Ovary (tissue), 3 donors: ENCODE data around the gene PP2D1.

Experiments
- EP300 ChIP-seq: sonication (generic); formaldehyde crosslinking; IDR thresholded peaks from one replicate; pipeline ENCODE4 v1.6.1; 2017; ENCODE audit warnings: antibody characterized with exemption
- POLR2A ChIP-seq: fragments of 450-650 bp; IDR thresholded peaks from one replicate; pipeline ENCODE4 v1.6.1; 2017; ENCODE audit warnings: antibody characterized with exemption, mild to moderate bottlenecking, moderate library complexity
- TF ChIP-seq, protein P1 (sequence below), 3 donors: fragments of 450-650 bp in 2 of 3; fragments of 200-600 bp in 1 of 3; IDR thresholded peaks; one replicate each; pipeline versions ENCODE4 v1.5.1 to v1.8.0; 2016 to 2022; ENCODE audit warnings: antibody characterized with exemption in 3 of 3, mild to moderate bottlenecking in 1 of 3
- donor health status: DM: no; HTN: no; CAD: no.

DNA sequence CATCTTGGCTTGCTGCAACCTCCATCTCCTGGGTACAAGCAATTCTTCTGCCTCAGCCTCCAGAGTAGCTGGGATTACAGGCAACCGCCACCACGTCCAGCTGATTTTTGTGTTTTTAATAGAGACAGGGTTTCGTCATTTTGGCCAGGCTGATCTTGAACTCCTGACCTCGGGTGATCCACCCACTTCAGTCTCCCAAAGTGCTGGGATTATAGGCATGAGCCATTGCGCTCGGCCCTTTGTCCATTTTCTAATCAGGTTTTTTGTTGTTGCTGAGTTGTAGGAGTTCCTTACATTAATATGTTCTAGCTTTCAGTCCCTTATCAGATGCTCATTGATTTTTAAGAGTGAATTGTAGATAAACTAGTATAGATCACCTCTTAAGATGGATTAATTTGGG, 44.9 kb downstream of the PP2D1 start:
- no peak for TF ChIP-seq POLR2A
- TF ChIP-seq, protein P1, sequence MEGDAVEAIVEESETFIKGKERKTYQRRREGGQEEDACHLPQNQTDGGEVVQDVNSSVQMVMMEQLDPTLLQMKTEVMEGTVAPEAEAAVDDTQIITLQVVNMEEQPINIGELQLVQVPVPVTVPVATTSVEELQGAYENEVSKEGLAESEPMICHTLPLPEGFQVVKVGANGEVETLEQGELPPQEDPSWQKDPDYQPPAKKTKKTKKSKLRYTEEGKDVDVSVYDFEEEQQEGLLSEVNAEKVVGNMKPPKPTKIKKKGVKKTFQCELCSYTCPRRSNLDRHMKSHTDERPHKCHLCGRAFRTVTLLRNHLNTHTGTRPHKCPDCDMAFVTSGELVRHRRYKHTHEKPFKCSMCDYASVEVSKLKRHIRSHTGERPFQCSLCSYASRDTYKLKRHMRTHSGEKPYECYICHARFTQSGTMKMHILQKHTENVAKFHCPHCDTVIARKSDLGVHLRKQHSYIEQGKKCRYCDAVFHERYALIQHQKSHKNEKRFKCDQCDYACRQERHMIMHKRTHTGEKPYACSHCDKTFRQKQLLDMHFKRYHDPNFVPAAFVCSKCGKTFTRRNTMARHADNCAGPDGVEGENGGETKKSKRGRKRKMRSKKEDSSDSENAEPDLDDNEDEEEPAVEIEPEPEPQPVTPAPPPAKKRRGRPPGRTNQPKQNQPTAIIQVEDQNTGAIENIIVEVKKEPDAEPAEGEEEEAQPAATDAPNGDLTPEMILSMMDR (IDR thresholded peaks at IDR 0.05), result no peak
- no peak for TF ChIP-seq EP300
